ENCODE results near the gene PPP1R37. TPM values are rescaled to one million over a fixed set of nuclear protein-coding genes. Genes with fewer than 3 reads are reported as not detected.

The PPP1R37 gene
- total and polyA plus RNA-seq, 2 of the 13 experiments (the other 11 are each of a cell fraction or from before 2014, with no cell fraction given), result 9.0 to 14.3 TPM

GRCh38 chr19:45141203-45141900 lies 48.4 kb downstream of the PPP1R37 start (continued):
- TF ChIP-seq CBX5 (CRISPR knock-in tag; IDR thresholded peaks at IDR 0.05; ENCODE audit: borderline replicate concordance), result no peak
- no peak for TF ChIP-seq SRSF4 (IDR thresholded peaks at IDR 0.05; ENCODE audit: low read depth, low read length, poor library complexity, severe bottlenecking)
- TF ChIP-seq ZNF841 (CRISPR knock-in tag; IDR thresholded peaks at IDR 0.05; ENCODE audit: borderline replicate concordance), result no peak
- TF ChIP-seq MLX (CRISPR knock-in tag; IDR thresholded peaks at IDR 0.05), result no peak
- TF ChIP-seq EED (CRISPR knock-in tag; IDR thresholded peaks at IDR 0.05), result no peak
- no peak for TF ChIP-seq IRF1 (CRISPR knock-in tag; IDR thresholded peaks at IDR 0.05; ENCODE audit: low read depth)

- Histone ChIP-seq H3K4me1 (ENCODE audit: insufficient read depth, low read length) (peaks cover 11% of the 10 kb centered on the region), H3K4me3 (replicated peaks in 1 of 3; ENCODE audit: insufficient read depth in 1 of 3, low read depth in 2 of 3, low read length in 3 of 3) (no peak overlapping the region), H3K9ac (ENCODE audit: insufficient read depth, low read depth, low read length) (no peak overlapping the region), H3K36me3 (replicated peaks in 1 of 2; ENCODE audit: control insufficient read depth in 1 of 2, insufficient read depth in 2 of 2, low read length in 2 of 2) (peaks cover 9 to 10% of the 10 kb centered on the region in 2 experiments; a peak in 3 of 5 replicates), H3K9me3 (ENCODE audit: low read length) (no peaks in the 10 kb centered on the region), H2AFZ (ENCODE audit: low read length) (no peak overlapping the region), H3K27me3 (ENCODE audit: control insufficient read depth in 1 of 2, insufficient read depth in 2 of 2, low read length in 2 of 2) (no peaks in the 10 kb centered on the region), H3K79me2 (ENCODE audit: insufficient read depth, low read length) (peaks cover 5% of the 10 kb centered on the region), H3K27ac (ENCODE audit: extremely low read length, insufficient read depth, low read length) (no peak overlapping the region), H4K20me1 (ENCODE audit: insufficient read depth, low read length) (no peaks in the 10 kb centered on the region), H3K4me2 (ENCODE audit: low read depth, low read length) (no peak overlapping the region)
- in situ Hi-C loops (cut with HindIII; ENCODE audit: extremely low pct_ligation_motif_present, low pct_unique_long_range_greater_than_20kb), result no loop called here
- ChIA-PET POLR2A (no interaction called here), CTCF (ENCODE audit: low intra/inter-chr PET ratio, low total read pairs) (no interaction called here)
- no peak for ATAC-seq
- no TSS peak for BruUV-seq (replicated peaks)
- 98% methylated on average over 20 of the region's 33 CpGs for WGBS (ENCODE audit: low lambda C conversion rate)
- intact Hi-C loops (cut with micrococcal nuclease; ENCODE audit: unreplicated experiment), result no loop called here
- no peak for DNase-seq (ENCODE audit: low spot score)
- FAIRE-seq, result no peak
- TF ChIP-seq NFE2L2 (IDR thresholded peaks at IDR 0.05; ENCODE audit: low read length), result no peak
- TF ChIP-seq CSRNP2 (CRISPR knock-in tag; conservative IDR thresholded peaks at IDR 0.05; ENCODE audit: low read depth), result no peak
- TF ChIP-seq ZBTB44 (CRISPR knock-in tag; IDR thresholded peaks at IDR 0.05), result no peak
- TF ChIP-seq ZNF782 (CRISPR knock-in tag; IDR thresholded peaks at IDR 0.05; ENCODE audit: borderline replicate concordance), result no peak
- TF ChIP-seq KLF16 (CRISPR knock-in tag; IDR thresholded peaks at IDR 0.05), result no peak
- no peak for TF ChIP-seq PRDM10 (CRISPR knock-in tag; IDR thresholded peaks at IDR 0.05; ENCODE audit: low read depth)
- TF ChIP-seq ZNF720 (CRISPR knock-in tag; IDR thresholded peaks at IDR 0.05), result no peak
Measured at GRCh38 chr19:45142016-45142725, 49.2 kb downstream of the PPP1R37 start.

Measured in HepG2 (cell line).